ENCODE data around the gene COX4I1. TPM values are rescaled to one million over a fixed set of nuclear protein-coding genes. Genes with fewer than 3 reads are reported as not detected.

Gene COX4I1
- 768 and 815 TPM in 2 replicates for total RNA-seq

DNA sequence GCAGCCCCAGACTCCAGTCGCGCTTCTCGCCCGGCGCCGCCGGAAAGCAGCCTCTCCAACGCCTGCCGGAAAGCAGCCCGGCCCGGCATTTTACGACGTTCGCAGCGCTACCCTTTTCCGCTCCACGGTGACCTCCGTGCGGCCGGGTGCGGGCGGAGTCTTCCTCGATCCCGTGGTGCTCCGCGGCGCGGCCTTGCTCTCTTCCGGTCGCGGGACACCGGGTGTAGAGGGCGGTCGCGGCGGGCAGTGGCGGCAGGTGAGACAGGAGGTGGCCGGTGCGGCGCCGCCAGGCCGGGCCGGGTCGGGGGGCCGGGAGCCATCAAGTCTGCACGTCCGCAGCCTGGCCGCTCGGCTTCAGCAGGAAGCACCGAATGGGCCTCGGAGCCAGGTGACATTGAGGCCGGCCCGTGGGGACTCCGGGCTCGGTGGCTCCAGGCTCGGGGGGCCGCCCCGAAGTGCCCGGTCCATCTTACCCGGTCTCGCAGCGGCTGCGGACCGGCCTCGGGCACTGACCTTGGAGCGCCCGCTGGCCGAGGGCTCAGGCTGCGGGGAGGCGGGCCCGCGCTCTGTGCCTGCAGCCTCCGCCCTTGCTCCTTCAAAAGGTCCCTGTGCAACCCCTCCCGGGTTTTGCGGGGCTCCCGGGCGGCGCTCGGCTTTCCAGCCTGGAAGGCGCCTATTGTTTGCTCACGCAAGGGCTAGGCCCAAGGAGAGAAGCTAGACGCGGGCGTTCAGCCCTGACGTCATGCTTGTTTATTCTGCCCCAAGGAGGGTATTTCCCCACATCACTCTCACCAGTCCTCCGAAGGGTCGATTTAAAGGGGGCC is at the start of gene COX4I1, which contains the start of gene EMC8:
TSS of gene COX4I1 (plus strand) at position 199 of the 824 bp plus-strand sequence. CDS start 1,511 bp downstream, outside the sequence.
TSS of gene EMC8 (minus strand) at position 48 of the 824 bp plus-strand sequence. CDS start 249 bp downstream, outside the sequence.

DNA sequence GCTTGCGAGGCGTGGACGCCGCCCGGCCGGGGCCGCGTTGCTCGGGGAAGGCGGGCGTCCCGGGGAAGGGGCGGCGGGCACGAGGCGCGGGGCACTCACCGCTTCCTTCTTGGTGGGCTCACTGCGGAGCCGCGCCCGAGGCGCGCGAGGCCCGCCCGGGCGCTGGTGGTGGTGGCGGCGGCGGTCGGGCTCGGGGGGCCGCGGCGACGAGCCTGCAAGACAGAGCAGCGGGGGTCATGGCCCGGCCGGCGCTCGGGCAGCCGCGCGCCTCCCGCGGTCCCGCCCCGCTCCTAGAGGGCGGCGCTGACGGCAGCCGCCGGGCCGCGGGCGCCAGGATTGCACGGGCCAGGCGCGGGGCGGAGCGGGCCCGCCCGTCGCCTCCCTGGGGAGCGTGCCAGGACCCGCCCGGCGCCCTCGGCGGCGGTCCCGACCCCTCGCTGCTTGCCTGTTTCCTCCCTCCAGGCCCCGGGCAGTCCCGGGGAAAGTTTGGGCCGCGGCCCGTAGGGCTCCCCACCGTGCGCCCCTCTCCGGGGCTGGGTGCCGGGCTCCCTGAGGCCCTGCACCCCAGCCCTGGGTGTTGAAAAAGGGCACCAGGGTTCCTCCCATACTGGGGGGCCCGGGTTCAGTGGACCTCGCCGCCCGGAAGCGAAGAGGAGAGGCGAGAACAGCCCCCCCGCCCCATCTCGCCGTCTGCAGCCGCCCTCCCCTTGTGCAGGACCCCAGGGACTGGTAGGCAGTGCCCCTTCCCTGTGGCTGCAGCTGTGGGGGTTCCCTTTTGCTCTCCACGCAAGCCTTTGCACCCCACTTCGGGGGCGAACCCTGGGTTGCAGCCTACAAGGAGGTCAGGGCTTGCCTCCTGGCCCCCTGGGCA is 48.4 kb upstream of the COX4I1 start, which contains the start of gene C16orf74:
TSS of gene C16orf74 (minus strand) at position 270 of the 871 bp plus-strand sequence. CDS start 15,879 bp downstream, outside the sequence.

Other genes with a start within 250 kb of the COX4I1 start
- 10.2 and 13.3 TPM in 2 replicates for gene GSE1, start 186.4 kb upstream of the COX4I1 start, total RNA-seq
- gene GINS2, start 110.7 kb upstream of the COX4I1 start, total RNA-seq: 20.5 and 23.2 TPM in 2 replicates
- gene C16orf74, start 48.6 kb upstream of the COX4I1 start, total RNA-seq: 69.0 and 83.4 TPM in 2 replicates
- gene EMC8, start 151 bp upstream of the COX4I1 start, total RNA-seq: 62.0 and 66.9 TPM in 2 replicates
- gene IRF8, start 99.5 kb downstream of the COX4I1 start, total RNA-seq: 0.54 and 1.2 TPM in 2 replicates

All from mammary microvascular endothelial cell (primary cell).